DMS79 treated with DMSO at 0.1 percent for 48 hours (cell line): ENCODE results near the gene HSF2BP.
"Not testable (repeated sequence)": the region's sequence is repeated elsewhere in the genome, so short reads cannot be mapped to it uniquely, and the experiment has no call there.

Experiments
- DNase-seq: peaks from one replicate; lab custom pipeline; 2025; lab: John Stamatoyannopoulos, UW

The HSF2BP gene

GRCh38 chr21:43659136-43660000 is at the start of gene HSF2BP, which contains the start of gene RRP1B:
Gene HSF2BP (minus strand): TSS chr21:43659488. CDS start chr21:43658096, 1,392 bp downstream.
Gene RRP1B (plus strand): TSS chr21:43659560. CDS start chr21:43659665, 105 bp downstream.
- peak; percentile 73 for DNase-seq

DNA sequence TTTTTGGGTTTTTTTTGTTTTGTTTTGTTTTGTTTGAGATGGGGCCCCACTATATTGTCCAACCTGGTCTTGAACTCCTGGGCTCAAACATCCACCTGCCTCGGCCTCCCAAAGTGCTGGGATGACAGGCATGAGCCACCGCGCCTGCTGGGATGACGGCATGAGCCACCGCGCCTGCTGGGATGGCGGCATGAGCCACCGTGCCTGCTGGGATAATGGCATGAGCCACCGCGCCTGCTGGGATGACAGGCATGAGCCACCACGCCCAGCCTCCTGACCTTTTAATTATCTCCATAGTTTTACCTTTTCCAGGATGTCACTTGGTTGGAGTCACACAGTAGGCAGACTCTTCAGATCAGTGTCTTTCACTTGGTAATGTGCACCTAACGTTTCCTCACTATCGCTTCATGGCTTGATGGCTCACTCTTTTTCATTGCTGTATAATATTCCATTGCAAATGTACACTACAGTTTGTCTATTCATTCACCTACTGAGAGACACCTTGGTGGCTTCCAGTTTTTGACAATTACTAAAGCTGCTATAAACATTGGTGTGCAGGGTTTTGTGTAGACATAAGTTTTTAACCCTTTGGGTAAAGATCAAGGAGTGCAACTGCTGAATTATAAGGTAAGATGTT is 49.6 kb upstream of the HSF2BP start:
- DNase-seq, result no peak

- DNase-seq, result no peak
These were observed 48.2 kb upstream of the HSF2BP start for GRCh38 chr21:43707462-43707861.

- peak; percentile 32 for DNase-seq
These were observed 44.0 kb upstream of the HSF2BP start for GRCh38 chr21:43703035-43703880.

GRCh38 chr21:43702785-43703034 is 43.4 kb upstream of the HSF2BP start:
- DNase-seq, result no peak

DNA sequence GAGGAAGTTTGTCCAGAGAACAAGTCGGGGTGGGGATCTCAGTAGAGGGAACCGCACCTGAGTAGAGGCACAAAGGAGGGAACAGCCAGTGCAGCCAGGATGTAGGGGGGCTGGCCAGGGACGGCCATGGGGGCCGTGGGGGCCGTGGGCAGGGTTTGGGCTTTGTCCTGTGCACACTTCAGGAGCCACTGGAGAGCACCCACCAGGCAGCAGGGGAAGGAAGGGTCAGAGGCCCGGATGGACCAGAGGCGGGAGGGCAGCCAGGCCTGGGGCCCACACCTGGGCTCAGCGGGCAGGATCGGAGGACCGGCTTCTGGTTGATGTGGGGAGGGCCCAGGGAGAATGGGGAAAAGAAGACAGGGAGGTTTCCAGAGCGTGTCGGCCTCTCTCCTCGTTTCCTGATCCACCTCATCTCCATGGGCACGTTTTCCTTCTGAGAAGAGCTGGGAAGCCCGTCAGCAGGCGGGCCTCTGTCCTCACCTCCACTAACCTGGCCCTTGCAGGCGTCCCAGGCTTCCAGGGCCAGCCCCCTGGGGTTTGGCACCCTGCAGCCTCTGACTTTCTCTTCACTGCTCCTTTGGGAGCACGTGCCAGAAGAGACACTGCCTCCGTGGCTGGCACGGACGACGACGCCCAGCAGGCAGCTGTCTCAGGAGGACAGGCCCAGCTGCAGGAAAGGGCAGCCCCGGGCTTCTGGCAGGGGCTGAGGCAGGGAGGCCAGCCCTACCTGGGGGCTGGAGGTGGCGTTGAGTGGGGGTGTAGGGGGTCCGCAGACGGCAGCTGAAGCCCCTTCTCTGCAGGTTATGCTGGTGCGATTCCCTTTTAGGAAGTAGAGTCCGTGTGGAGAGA is 42.9 kb upstream of the HSF2BP start:
- DNase-seq, result no peak

DNA sequence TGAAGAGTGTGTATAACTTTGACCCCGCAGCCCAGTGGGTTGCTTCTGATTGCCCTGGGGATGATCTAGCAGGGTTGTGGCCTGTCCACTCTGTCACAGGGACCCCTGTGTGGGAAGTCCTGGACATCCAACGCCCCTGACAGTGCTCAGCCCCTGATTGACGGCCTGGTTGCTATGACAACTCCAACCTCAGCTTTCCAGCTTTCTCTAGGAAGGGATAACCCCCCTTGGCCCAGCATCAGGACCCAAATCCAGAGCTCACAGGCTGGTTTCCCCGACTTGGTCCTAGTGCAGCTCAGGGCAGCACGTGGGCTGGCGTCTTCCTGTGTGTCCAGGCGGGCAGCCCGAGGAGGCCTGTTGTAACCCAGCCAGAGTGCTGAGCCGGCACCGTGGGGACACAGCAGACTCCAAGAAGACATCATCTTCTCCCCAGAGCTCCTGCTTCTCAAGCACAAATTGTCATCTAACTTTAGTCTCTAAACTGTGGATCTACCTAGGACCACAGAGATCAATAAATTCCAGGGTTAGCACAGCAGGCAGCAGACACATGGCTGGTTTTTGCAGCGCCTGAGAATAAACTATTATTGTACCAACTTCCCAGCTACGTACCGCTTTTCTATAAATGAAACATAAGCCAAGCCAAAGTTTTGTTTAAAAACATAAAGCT is 40.8 kb upstream of the HSF2BP start:
- DNase-seq, result no peak

DNA sequence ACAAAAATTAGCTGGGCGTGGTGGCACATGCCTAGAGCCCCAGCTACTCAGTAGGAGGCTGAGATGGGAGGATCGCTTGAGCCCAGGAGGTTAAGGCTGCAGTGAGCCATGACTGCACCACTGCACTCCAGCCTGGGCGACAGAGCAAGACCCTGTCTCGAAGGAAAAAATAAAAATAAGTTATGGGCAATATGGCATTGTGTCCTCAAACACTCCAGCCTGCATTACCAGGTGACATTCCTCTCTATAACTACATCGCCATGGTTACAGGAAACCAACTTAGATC is 40.1 kb upstream of the HSF2BP start:
- DNase-seq, result not testable (repeated sequence)

GRCh38 chr21:43697758-43698643 is 38.7 kb upstream of the HSF2BP start:
- DNase-seq, result no peak

- no peak for DNase-seq
These were observed 36.9 kb upstream of the HSF2BP start for GRCh38 chr21:43696214-43696613.

DNA sequence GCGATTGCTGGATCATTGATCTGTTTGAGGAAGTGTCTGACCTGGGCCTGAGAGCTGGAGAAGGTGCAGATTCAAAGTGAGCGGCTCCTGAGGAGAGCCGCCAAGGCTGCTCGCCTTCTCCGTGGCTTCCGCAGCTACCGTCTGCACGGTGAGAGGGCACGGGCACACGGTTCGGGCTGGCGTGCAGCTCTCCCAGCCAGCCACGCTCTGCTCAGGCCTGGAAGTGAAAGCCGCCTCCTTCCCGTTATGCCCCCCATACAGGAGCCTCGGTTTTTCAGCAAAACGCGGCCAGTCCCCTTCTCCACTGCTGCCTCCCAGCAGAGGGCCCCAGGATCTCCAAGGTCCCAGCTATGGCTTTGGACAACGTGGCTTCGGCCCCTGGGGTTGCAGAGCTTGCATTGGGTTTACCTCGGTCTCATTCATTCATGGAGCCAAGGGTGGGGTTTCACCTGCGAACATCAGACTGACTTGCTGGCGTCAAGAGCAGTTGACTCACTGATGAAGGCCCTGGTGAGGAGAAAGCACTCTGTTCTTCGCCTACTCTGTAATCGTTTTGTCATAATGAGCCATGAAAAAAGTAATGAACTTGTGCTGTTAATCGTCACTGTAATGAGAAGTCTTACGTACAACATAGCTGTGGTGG is 35.3 kb upstream of the HSF2BP start:
- DNase-seq, result no peak

GRCh38 chr21:43693981-43694380 is 34.7 kb upstream of the HSF2BP start:
- no peak for DNase-seq

DNA sequence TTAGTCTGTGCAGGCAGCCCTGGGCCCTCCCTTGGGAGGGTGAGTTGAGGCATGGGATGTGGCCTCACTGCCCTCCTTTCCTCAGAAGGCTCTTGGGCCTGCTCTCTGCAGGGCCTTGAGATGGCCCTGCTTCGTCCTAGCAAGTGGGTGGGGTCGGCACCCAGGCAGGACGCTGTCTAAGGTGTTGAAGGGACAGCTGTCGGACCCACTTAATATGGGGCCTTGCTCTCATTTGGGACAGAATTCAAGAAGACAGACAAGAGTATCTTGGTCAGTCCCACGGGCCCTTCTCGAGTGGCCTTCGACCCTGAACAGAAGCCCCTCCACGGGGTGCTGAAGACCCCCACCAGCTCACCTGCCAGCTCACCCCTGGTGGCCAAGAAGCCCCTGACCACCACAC is 33.7 kb upstream of the HSF2BP start:
- DNase-seq, result no peak

DNA sequence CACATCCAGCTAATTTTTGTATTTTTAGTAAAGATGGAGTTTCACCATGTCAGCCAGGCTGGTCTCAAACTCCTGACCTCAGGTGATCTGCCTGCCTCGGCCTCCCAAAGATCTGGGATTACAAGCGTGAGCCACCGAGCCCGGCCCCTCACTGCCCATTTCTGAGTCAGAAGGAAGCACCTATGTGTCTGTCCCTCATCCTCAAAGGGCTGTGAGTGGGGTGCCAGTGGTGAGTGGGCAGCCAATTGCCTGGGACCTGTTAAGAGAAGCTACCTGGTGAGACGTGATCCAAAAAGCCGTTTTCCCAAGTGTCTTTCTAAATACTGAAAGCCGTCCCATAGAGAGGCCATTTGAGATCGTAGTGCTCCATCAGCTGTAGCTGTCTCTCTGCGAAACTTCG is 32.5 kb upstream of the HSF2BP start:
- DNase-seq, result no peak

GRCh38 chr21:43691086-43691795 is 32.0 kb upstream of the HSF2BP start:
- no peak for DNase-seq

- DNase-seq, result no peak
These were observed 31.1 kb upstream of the HSF2BP start for GRCh38 chr21:43690346-43690745.

GRCh38 chr21:43689556-43690337 is 30.5 kb upstream of the HSF2BP start:
- DNase-seq, result no peak

DNA sequence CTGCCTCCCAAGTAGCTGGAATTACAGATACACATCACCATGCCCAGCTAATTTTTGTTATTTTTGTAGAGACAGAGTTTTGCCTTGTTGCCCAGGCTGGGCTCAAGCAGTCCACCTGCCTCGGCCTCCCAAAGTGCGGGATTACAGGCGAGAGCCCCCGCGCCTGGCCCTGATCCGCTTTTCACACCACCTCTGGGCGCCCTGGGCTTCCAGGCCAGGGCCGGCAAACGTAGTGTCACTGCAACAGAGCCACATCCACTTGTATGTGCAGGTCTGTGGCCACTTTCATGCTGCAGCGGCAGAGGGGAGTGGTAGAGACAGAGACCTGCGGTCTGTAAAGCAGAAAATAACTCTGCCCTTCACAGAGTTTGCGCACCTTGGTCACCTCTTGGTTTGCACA is 29.6 kb upstream of the HSF2BP start:
- DNase-seq, result no peak
